LNCaP clone FGC (cell line): ENCODE results near the gene LRRC25.

Experiments used
- DNase-seq: peaks from one replicate; pipeline ENCODE4 v3.0.0-alpha.2; 2011; ENCODE audit warnings: low read depth
- H3K4me3 ChIP-seq: 2 replicates; pipeline ENCODE4 v1.5.1; 2011; ENCODE audit warnings: mild to moderate bottlenecking, low read depth, low read length, control low read depth
- CTCF ChIP-seq: IDR thresholded peaks from 2 replicates; pipeline ENCODE4 v1.5.1; 2012; ENCODE audit warnings: mild to moderate bottlenecking; ENCODE audit not compliant: control insufficient read depth, insufficient read depth; ENCODE audit errors: extremely low read depth

The LRRC25 gene

GRCh38 chr19:18418029-18418482 lies 20.6 kb upstream of the LRRC25 start:
- H3K4me3 ChIP-seq, result no peak overlapping the region
- no peak for DNase-seq

GRCh38 chr19:18417250-18418028 lies 20.0 kb upstream of the LRRC25 start:
- no peak for DNase-seq
- no peak overlapping the region for H3K4me3 ChIP-seq
- no peak for TF ChIP-seq CTCF

More at GRCh38 chr19:18418029-18418482, 20.6 kb upstream of the LRRC25 start:
- no peak for TF ChIP-seq CTCF

GRCh38 chr19:18416778-18417249 lies 19.4 kb upstream of the LRRC25 start:
- TF ChIP-seq CTCF, result no peak
- no peak overlapping the region for H3K4me3 ChIP-seq
- DNase-seq, result no peak

GRCh38 chr19:18415178-18415867 lies 17.9 kb upstream of the LRRC25 start:
- TF ChIP-seq CTCF, result no peak
- DNase-seq, result no peak
- H3K4me3 ChIP-seq, result no peak overlapping the region

GRCh38 chr19:18414504-18415177 lies 17.2 kb upstream of the LRRC25 start:
- no peak for TF ChIP-seq CTCF
- H3K4me3 ChIP-seq, result no peak overlapping the region
- DNase-seq, result no peak

- TF ChIP-seq CTCF, result no peak
- DNase-seq, result no peak
- no peak overlapping the region for H3K4me3 ChIP-seq
These were observed 15.3 kb upstream of the LRRC25 start for GRCh38 chr19:18412610-18413239.
